Activated CD4-positive, alpha-beta memory T cell treated with anti-CD3 and anti-CD28 coated beads, Interleukin-2, amount 10 ng/mL, durations not matched to agents 7 days and 5 days (primary cell): Measurements from ENCODE around the gene TTN. TPM values are rescaled to one million over a fixed set of nuclear protein-coding genes. Genes with fewer than 3 reads are reported as not detected.

Experiments used
- CTCF ChIA-PET: fragments of 350-600 bp; sonication (Branson Sonifier 250); formaldehyde crosslinking; loops from one replicate; lab custom pipeline; 2021; ENCODE audit warnings: antibody characterized with exemption, inconsistent platforms; lab: Charles Lee
- POLR2A ChIA-PET: fragments of 350-600 bp; sonication (Branson Sonifier 250); formaldehyde crosslinking; loops from one replicate; lab custom pipeline; 2021; ENCODE audit warnings: antibody characterized with exemption; lab: Charles Lee
- DNase-seq: peaks from one replicate; pipeline ENCODE4 v3.0.0-alpha.2; 2020
- H3K27ac Mint-ChIP-seq: one replicate; pipeline ENCODE4 v1.8.0; 2021; ENCODE audit warnings: mild to moderate bottlenecking, mixed read lengths
- H3K27me3 Mint-ChIP-seq: one replicate; pipeline ENCODE4 v1.8.0; 2021; ENCODE audit warnings: mixed read lengths
- H3K36me3 Mint-ChIP-seq: one replicate; pipeline ENCODE4 v1.8.0; 2021; ENCODE audit warnings: low read depth, mixed read lengths
- H3K4me1 Mint-ChIP-seq: one replicate; pipeline ENCODE4 v1.8.0; 2021; ENCODE audit warnings: mixed read lengths
- H3K4me3 Mint-ChIP-seq: one replicate; pipeline ENCODE4 v1.8.0; 2021; ENCODE audit warnings: mild to moderate bottlenecking, mixed read lengths
- H3K9me3 Mint-ChIP-seq: one replicate; pipeline ENCODE4 v1.8.0; 2021; ENCODE audit warnings: mixed read lengths
- total RNA-seq, 2 experiments: library from RNA; stranded (reverse); gene quantifications; one replicate each; pipeline ENCODE4 v1.2.3, GENCODE V29; 2021

The TTN gene
- total RNA-seq, 2 experiments from 2014 or later = 2.1 to 2.3 TPM

DNA sequence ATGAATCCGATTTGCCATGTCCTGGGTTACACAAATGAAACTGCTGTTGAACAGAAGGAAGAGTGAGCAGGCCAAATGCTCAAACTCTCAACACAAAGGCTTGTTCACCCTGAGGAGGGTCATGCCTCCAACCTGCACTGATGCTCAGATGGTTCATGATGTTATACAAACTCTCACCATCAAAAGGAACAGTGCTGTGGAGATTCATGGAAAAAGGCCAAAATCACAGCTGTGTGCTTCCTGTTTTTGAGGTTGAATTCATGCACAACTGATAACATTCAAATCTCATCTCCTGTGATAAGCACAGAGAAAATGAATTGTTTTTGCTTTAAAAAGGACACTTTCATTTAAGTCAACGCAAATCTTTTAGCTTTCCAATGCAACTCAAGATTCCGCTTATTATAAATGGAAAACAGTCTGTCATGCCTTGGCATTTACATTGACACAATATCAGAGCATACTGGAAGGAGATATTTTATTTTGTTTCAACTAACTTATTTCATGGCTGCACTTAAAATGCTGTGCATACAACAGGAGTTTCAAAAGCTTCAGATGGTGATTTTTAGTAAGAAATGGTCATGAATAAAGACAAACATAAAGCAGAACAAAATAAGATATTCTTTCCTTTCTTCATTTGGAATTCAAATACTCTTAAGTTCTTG lies 22.2 kb upstream of the TTN start:
- Mint-ChIP-seq H3K9me3 (no peaks in the 10 kb centered on the region), H3K36me3 (no peaks in the 10 kb centered on the region), H3K4me1 (peaks cover 3% of the 10 kb centered on the region), H3K27me3 (peaks cover 2% of the 10 kb centered on the region), H3K27ac (no peak overlapping the region), H3K4me3 (no peak overlapping the region)
- CTCF ChIA-PET = no interaction called here
- POLR2A ChIA-PET = no interaction called here
- no peak for DNase-seq

DNA sequence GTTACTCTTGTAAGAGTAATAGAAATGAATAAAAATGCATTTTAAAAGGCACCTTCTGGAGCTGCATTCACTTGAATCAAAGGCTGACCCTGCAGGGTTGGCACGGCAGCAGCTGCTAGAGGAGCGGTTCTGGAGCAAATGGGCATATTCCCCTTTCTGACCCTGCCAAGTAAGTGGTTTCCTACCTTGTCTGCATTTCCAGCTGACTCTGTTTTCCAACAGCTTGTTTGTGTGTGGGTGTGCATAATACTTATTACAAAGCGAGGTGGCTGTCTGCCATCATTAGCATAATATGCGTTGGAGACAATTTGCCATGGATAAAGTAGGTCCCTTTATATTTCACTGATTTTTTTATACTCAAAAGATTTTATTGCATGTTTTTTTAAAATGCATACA lies 21.3 kb upstream of the TTN start:
- peaks cover 2% of the 10 kb centered on the region for H3K27me3 Mint-ChIP-seq
- no peak for DNase-seq
- H3K9me3 Mint-ChIP-seq = no peaks in the 10 kb centered on the region
- CTCF ChIA-PET = no interaction called here
- POLR2A ChIA-PET = no interaction called here
- peaks cover 3% of the 10 kb centered on the region for H3K4me1 Mint-ChIP-seq
- no peaks in the 10 kb centered on the region for H3K36me3 Mint-ChIP-seq
- no peak overlapping the region for H3K4me3 Mint-ChIP-seq
- H3K27ac Mint-ChIP-seq = no peak overlapping the region

DNA sequence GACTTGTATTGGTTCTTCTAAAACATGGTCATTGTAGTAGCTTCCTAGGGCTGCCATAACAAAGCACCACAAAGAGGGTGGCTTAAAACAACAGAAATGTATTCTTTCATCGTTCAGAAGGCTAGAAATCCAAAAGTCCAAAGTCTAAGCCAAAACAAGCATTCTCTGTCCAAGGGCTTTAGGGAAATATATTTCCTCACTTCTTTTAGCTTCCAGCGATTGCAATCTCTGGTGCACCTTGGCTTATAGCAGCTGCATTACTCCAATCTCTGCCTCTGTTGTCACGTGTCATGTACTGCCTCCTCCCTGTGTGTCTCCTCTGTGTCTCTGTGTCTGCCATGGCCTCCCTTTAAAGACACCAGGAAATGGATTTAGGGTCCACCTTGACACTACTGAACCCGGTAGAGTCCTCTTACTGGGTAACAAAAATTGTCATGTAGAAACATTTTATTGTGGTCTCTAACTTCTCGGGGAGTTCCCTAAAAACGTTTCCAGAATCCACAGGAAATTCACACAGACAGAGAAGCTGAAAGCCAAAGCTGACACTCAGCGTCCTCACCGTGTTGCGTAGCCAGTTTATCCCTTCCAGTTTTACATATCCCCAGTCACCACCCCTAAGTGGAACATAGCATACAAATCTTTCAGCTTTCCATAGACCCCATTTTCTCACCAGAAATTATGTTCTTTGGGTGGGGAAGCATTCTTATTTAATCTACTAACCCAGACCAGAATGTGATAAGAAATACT lies 20.7 kb upstream of the TTN start:
- CTCF ChIA-PET = no interaction called here
- Mint-ChIP-seq H3K4me1 (peaks cover 3% of the 10 kb centered on the region), H3K27ac (no peak overlapping the region), H3K9me3 (no peaks in the 10 kb centered on the region), H3K4me3 (no peak overlapping the region), H3K36me3 (no peaks in the 10 kb centered on the region), H3K27me3 (no peaks in the 10 kb centered on the region)
- POLR2A ChIA-PET = no interaction called here
- no peak for DNase-seq

DNA sequence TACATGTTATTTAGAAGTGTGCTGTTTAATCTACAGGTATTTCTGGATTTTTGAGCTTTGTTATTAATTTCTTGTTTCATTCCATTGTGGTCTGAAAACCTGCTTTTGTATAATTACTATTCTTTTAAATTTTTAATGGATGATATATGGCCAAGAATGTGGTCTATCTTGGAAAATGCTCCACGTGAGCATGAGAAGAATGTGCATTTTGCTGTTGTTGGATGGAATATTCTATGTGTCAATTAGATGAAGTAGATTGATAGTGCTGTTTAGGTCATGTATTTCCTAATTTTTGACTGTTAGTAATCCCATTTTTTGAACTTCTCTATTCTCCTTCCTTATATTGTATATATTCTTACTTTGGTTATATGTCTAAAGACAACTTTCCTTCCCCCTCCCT lies 19.9 kb upstream of the TTN start:
- no peak for DNase-seq
- peaks cover 3% of the 10 kb centered on the region for H3K4me1 Mint-ChIP-seq
- ChIA-PET POLR2A (no interaction called here), CTCF (interaction anchor here (1.1 kb wide), 1 partner anchor 32 kb away, joined by 3 read pairs; no protein-coding TSS in a partner anchor)
- H3K4me3 Mint-ChIP-seq = no peak overlapping the region
- no peaks in the 10 kb centered on the region for H3K27me3 Mint-ChIP-seq
- no peak overlapping the region for H3K27ac Mint-ChIP-seq
- no peaks in the 10 kb centered on the region for H3K9me3 Mint-ChIP-seq
- H3K36me3 Mint-ChIP-seq = no peaks in the 10 kb centered on the region

DNA sequence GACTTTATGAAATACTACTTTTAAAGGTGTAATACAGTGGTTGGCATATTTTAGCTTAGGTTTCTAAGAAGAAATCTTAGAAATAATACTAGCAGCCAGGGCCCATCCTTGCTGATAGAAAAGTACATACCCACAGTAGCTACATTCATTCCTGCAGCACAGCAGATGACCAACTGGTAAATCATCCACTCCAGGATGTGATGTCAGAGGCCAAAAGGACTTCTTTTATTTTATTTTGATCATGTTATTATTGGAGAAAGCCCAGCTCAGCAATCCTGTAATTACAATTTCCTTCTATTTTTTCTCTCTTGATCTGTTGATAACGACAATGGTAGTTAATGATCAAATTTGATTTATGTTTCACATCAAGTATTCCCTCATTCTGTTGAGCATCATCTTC lies 18.0 kb upstream of the TTN start:
- ChIA-PET CTCF (no interaction called here), POLR2A (no interaction called here)
- DNase-seq = no peak
- Mint-ChIP-seq H3K4me3 (no peak overlapping the region), H3K27me3 (no peaks in the 10 kb centered on the region), H3K36me3 (no peaks in the 10 kb centered on the region), H3K4me1 (peaks cover 3% of the 10 kb centered on the region), H3K27ac (no peak overlapping the region), H3K9me3 (no peaks in the 10 kb centered on the region)

DNA sequence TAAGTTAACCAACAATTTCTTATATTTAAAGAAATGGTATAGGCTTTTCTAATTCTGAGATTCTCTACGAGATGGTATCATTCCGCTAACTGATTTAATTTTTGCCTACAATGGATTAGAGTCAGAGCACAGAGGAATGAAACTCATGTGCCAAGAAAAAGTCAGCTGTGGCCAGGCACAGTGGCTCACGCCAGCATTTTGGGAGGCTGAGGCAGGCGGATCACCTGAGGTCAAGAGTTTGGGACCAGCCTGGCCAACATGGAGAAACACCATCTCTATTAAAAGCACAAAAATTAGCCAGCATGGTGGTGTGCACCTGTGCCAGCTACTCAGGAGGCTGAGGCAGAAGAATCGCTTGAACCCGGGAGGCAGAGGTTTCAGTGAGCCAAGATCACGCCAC lies 17.0 kb upstream of the TTN start:
- H3K4me1 Mint-ChIP-seq = peaks cover 5% of the 10 kb centered on the region
- CTCF ChIA-PET = no interaction called here

DNA sequence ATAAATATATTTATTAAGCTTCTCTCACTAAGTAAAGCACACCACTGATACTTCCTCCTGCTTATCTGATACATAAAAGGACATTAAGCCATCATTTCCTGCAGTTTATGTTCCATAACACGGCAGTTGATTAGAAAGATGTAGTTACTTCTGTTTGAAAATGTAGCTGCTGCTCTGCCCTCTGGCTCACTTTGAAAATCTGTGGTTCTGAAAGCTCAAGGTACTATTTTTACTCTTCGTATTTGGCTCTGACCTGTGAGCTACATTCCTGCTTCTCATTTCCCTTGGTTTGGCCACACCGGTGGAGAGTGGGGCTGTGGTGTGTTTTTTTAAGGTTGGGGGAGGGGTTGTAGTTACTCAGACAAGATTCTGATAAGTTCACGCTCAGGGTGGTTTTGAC lies 12.8 kb upstream of the TTN start:
- POLR2A ChIA-PET = no interaction called here
- H3K27ac Mint-ChIP-seq = no peak overlapping the region

More for the DNA sequence above, 17.0 kb upstream of the TTN start:
- H3K36me3 Mint-ChIP-seq = no peaks in the 10 kb centered on the region
- POLR2A ChIA-PET = no interaction called here
- no peaks in the 10 kb centered on the region for H3K9me3 Mint-ChIP-seq
- DNase-seq = no peak
- H3K4me3 Mint-ChIP-seq = no peak overlapping the region
- peaks cover 2% of the 10 kb centered on the region for H3K27me3 Mint-ChIP-seq
- H3K27ac Mint-ChIP-seq = no peak overlapping the region

DNA sequence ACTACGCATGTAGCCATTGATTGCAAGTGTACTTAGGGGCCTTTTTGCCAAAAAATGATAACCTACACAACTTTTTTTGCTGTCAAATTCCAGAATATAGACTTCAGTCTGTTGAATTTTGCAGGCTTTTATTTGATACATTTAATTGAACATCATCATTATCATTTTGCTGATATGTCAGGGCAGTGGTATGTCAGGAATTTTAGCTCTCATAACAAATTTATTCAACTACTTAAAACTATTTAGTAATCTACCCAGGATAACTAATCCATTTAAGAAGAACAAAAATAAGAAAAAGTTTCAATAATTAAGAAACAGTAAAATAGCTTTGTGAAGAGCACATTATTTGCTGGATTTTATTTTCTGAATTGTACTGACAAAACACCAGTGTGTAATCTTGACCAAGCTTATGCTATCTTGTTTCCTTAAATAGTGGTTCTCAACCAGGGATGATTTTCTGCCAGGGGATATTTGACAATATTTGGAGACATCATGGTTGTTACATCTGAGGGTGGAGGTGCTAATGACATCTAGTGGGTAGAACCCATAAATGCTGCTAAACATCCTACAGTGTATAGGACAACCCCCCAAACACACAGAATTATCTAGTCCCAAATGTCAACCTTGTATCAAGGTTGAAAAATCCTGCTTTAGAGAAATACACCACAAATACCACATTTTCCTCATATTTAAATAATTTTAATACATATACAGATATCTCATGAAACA lies 12.1 kb upstream of the TTN start:
- Mint-ChIP-seq H3K36me3 (no peaks in the 10 kb centered on the region), H3K27me3 (peaks cover 9% of the 10 kb centered on the region), H3K27ac (no peak overlapping the region), H3K9me3 (no peaks in the 10 kb centered on the region), H3K4me1 (peaks cover 4% of the 10 kb centered on the region), H3K4me3 (no peak overlapping the region)
- no peak for DNase-seq
- CTCF ChIA-PET = interaction anchor here (0.7 to 1.3 kb wide), 4 partner anchors 13 to 311 kb away, joined by 3 read pairs; partner anchors contain the start of gene TTN
- POLR2A ChIA-PET = no interaction called here

More for the DNA sequence above, 12.8 kb upstream of the TTN start:
- H3K4me1 Mint-ChIP-seq = peaks cover 4% of the 10 kb centered on the region
- CTCF ChIA-PET = interaction anchor here (0.7 to 1.3 kb wide), 4 partner anchors 13 to 310 kb away, joined by 3 read pairs; partner anchors contain the start of gene TTN
- no peak overlapping the region for H3K4me3 Mint-ChIP-seq
- no peak for DNase-seq
- H3K9me3 Mint-ChIP-seq = no peaks in the 10 kb centered on the region
- peaks cover 9% of the 10 kb centered on the region for H3K27me3 Mint-ChIP-seq
- no peaks in the 10 kb centered on the region for H3K36me3 Mint-ChIP-seq

DNA sequence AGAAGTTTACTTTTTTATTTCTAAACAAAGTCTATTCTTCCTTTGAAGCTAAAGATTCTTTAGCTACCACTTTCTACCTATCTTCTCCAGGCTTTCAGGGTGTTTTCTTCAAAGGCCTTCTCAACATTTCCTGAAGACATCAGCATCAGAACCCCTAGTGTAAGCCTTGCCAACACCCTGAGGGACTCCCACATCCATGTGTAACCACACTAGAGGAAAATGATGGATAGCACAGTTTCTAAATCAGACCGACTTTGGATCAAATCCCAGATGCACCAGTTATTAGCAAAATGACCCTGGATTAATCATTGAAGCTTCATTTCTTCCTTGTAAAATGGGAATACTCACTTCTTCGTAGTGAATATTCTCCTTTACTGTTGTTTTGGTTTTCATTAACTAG lies 4.7 kb upstream of the TTN start:
- no peak for DNase-seq
- no peaks in the 10 kb centered on the region for H3K27me3 Mint-ChIP-seq
- H3K36me3 Mint-ChIP-seq = no peaks in the 10 kb centered on the region
- POLR2A ChIA-PET = interaction anchor here (0.9 kb wide), 1 partner anchor 71 kb away, joined by 3 read pairs; no protein-coding TSS in a partner anchor
- CTCF ChIA-PET = interaction anchor here (2.1 kb wide), 1 partner anchor 18 kb away, joined by 5 read pairs; no protein-coding TSS in a partner anchor
- H3K4me1 Mint-ChIP-seq = no peaks in the 10 kb centered on the region
- H3K27ac Mint-ChIP-seq = no peak overlapping the region
- H3K4me3 Mint-ChIP-seq = no peak overlapping the region
- no peaks in the 10 kb centered on the region for H3K9me3 Mint-ChIP-seq

DNA sequence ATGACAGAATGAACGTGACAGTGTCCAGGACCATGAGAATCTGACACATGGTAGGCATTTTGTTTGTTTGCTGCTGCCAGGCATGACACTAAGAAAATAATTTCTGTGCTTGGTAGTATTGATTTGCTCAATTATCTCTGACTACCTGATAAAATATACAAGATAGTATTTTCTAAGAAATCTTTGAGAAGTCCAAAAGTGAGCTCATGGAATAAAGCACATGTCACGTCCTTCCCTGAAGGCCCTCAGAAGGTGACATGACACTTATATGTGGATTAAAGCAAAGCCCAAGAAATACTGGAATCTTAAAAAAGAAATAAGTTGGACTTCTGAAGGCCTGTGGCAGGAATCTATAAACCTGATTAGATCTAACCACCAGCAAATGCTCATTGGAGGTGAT lies 3.8 kb upstream of the TTN start:
- Mint-ChIP-seq H3K4me1 (no peaks in the 10 kb centered on the region), H3K27ac (no peak overlapping the region), H3K4me3 (no peak overlapping the region), H3K36me3 (no peaks in the 10 kb centered on the region), H3K27me3 (no peaks in the 10 kb centered on the region), H3K9me3 (no peaks in the 10 kb centered on the region)
- ChIA-PET CTCF (interaction anchor here (2.1 kb wide), 1 partner anchor 17 kb away, joined by 5 read pairs; no protein-coding TSS in a partner anchor), POLR2A (interaction anchor here (0.9 kb wide), 1 partner anchor 72 kb away, joined by 3 read pairs; no protein-coding TSS in a partner anchor)
- no peak for DNase-seq

DNA sequence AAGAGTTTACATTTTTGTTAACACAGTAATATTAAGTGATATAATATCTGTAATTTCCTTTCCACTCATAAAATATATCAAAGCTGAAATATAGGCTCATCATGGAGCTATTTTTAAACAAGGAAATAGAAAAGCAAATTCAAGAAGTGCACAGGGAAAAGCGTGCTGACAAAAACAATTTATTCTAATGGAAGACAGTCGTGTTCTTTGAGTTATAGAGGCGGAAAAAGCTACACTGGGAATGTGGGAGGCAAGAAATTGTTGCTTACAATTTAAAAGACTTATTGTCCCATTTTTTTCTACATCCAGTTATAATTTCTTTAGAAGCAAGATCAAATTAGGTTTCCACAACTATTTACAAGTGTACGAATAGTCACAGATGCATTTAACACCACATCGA lies 3.2 kb upstream of the TTN start:
- Mint-ChIP-seq H3K4me3 (no peak overlapping the region), H3K36me3 (no peaks in the 10 kb centered on the region), H3K27ac (no peak overlapping the region), H3K4me1 (no peaks in the 10 kb centered on the region), H3K27me3 (no peaks in the 10 kb centered on the region), H3K9me3 (no peaks in the 10 kb centered on the region)
- POLR2A ChIA-PET = no interaction called here
- DNase-seq = no peak
- CTCF ChIA-PET = no interaction called here

DNA sequence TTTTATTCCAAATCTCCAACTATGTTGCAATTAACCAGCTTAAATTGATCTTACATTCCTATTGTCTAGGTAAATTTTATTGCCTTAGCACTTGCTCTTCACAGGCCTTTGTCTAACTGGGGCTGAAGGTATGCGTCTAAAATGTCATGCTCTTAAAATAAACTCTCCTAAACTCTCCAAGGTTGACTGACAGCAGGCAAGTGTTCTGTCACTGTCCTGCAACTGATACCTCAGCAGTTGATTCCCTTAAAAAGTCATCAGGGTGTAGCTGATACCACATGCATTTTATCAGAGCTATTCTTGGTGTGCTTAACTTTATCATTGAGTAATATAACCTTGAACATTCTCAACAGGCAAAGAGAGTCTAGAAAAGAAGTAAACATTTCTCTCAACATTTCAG lies 680 bp downstream of the TTN start:
- no peak for DNase-seq
- Mint-ChIP-seq H3K27ac (no peak overlapping the region), H3K9me3 (no peaks in the 10 kb centered on the region), H3K4me3 (no peak overlapping the region), H3K27me3 (no peaks in the 10 kb centered on the region), H3K36me3 (no peaks in the 10 kb centered on the region), H3K4me1 (no peaks in the 10 kb centered on the region)
- CTCF ChIA-PET = interaction anchor here (1.1 to 1.4 kb wide), 3 partner anchors 11 to 65 kb away, joined by 3 to 6 read pairs (median 3); no protein-coding TSS in a partner anchor
- POLR2A ChIA-PET = no interaction called here

DNA sequence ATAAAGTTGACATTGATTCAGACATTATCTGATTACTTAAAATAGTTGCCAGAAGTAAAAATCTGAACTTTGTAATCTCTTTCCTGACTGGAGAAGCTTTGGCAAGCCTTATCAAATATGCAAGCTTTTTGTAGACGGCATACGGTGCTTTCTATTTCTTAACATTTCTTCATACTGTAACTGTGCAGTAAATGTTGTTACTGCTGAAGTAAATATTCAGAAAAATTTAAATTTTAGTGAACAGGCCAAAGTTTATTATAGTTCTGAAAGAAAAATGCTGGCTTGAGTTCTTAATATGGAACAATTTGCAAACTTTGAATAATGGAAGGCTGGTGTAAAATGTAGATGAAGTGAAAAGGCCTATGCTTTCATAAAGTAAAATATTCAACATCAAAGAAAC lies 1.8 kb downstream of the TTN start:
- Mint-ChIP-seq H3K4me1 (no peaks in the 10 kb centered on the region), H3K9me3 (no peaks in the 10 kb centered on the region), H3K4me3 (no peak overlapping the region), H3K36me3 (no peaks in the 10 kb centered on the region), H3K27me3 (no peaks in the 10 kb centered on the region), H3K27ac (no peak overlapping the region)
- ChIA-PET POLR2A (no interaction called here), CTCF (interaction anchor here (0.7 to 1.4 kb wide), 4 partner anchors 9 to 376 kb away, joined by 3 to 4 read pairs (median 3); no protein-coding TSS in a partner anchor)
- no peak for DNase-seq
